ENCODE measurements around the gene GLS.

GLS gene

DNA sequence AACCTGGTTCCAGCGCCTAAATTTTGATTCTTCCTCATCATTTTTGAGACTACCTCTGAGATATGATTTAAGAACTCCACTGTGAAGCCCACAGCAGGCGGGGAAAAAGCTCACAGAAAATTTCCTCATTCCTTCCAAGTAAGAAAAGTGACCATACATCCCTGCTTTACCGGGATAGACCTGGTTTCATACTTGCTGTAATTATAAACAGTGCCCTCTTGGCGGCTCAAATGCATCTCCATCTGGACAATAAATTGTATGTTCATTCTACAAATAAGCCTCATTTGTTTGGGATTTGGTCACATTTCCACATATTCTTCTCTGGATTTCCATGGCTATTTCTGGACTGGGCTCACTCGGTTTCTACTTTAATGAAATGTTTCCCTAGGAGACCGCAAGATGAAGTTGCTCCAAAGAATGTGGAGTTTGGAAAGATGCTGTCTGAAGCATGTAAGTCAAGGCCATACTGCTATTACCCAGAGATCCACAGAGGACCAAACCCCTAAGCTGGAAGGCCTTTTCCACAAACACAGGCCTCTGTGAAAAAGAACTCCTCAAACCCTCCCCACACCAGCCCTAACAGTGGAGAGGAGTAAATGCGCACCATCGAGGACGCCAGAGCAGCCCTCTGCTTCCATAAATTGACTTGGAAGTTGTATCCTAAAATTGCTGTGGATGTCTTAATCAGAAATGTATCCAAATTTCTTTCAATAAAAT, 119.5 kb downstream of the GLS start:
- no peak overlapping the region for H3K4me3 ChIP-seq (ENCODE audit: control insufficient read depth in 1 of 7, extremely low read depth in 1 of 7, insufficient read depth in 4 of 7, low read depth in 2 of 7, low read length in 6 of 7)
- CTCF ChIA-PET, result interaction anchor here (1.4 to 1.7 kb wide), 3 partner anchors 13 to 27 kb away, joined by 3 to 6 read pairs (median 4); no protein-coding TSS in a partner anchor
- no peaks in the 10 kb centered on the region for H3K27me3 ChIP-seq (replicated peaks in 2 of 5; ENCODE audit: control insufficient read depth in 4 of 5, insufficient read depth in 5 of 5, low read length in 4 of 5)
- H3K27ac ChIP-seq (ENCODE audit: insufficient read depth in 1 of 2, low read depth in 1 of 2, low read length in 2 of 2, poor library complexity in 1 of 2, severe bottlenecking in 2 of 2), result no peak overlapping the region
- DNase-seq, result no peak
- peaks cover 0 to 14% (median 5%) of the 10 kb centered on the region in 5 experiments for H3K9me3 ChIP-seq (ENCODE audit: control extremely low read depth in 1 of 5, control insufficient read depth in 4 of 5, insufficient read depth in 2 of 5, low read depth in 1 of 5, low read length in 4 of 5)
- POLR2A ChIA-PET, result no interaction called here
- peaks cover 50 to 98% (median 82%) of the 10 kb centered on the region in 4 experiments for H3K36me3 ChIP-seq (ENCODE audit: control insufficient read depth in 4 of 4, insufficient read depth in 4 of 4, low read length in 3 of 4)
- 90% methylated on average over 3 of the region's 9 CpGs for WGBS (ENCODE audit: insufficient coverage)
- no peaks in the 10 kb centered on the region for H3K4me1 ChIP-seq (ENCODE audit: control extremely low read depth in 1 of 4, control insufficient read depth in 4 of 4, insufficient read depth in 4 of 4, low read length in 3 of 4)

DNA sequence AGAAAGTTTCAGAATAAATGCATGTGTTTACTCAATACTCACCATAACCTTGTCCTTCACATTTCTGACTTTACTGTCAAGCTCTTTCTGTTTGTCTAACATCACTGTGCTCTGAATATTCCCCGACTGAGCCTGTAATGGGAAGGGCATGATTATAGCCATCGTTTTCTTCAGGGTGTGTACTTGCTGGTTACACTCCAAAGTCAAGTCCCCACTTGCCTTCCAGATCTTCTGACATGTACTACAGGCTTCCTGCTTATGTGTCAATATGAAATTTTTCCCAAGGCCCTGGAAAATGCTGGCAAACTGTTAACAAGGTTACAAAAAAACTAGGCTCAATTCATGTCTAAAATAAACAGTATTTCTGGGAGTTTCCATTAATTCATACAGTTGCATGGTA, 120.4 kb downstream of the GLS start:
- WGBS (ENCODE audit: insufficient coverage), result 94% methylated on average over 2 of the region's 2 CpGs
- no peaks in the 10 kb centered on the region for H3K27me3 ChIP-seq (replicated peaks in 2 of 5; ENCODE audit: control insufficient read depth in 4 of 5, insufficient read depth in 5 of 5, low read length in 4 of 5)
- CTCF ChIA-PET, result interaction anchor here (1.3 to 1.7 kb wide), 4 partner anchors 14 to 28 kb away, joined by 3 to 6 read pairs (median 4); no protein-coding TSS in a partner anchor
- no peak for DNase-seq
- H3K4me1 ChIP-seq (ENCODE audit: control extremely low read depth in 1 of 4, control insufficient read depth in 4 of 4, insufficient read depth in 4 of 4, low read length in 3 of 4), result no peaks in the 10 kb centered on the region
- H3K4me3 ChIP-seq (ENCODE audit: control insufficient read depth in 1 of 7, extremely low read depth in 1 of 7, insufficient read depth in 4 of 7, low read depth in 2 of 7, low read length in 6 of 7), result no peak overlapping the region
- H3K27ac ChIP-seq (ENCODE audit: insufficient read depth in 1 of 2, low read depth in 1 of 2, low read length in 2 of 2, poor library complexity in 1 of 2, severe bottlenecking in 2 of 2), result no peak overlapping the region
- peaks cover 0 to 16% (median 5%) of the 10 kb centered on the region in 5 experiments for H3K9me3 ChIP-seq (ENCODE audit: control extremely low read depth in 1 of 5, control insufficient read depth in 4 of 5, insufficient read depth in 2 of 5, low read depth in 1 of 5, low read length in 4 of 5)
- POLR2A ChIA-PET, result no interaction called here
- H3K36me3 ChIP-seq (ENCODE audit: control insufficient read depth in 4 of 4, insufficient read depth in 4 of 4, low read length in 3 of 4), result peaks cover 52 to 99% (median 82%) of the 10 kb centered on the region in 4 experiments

DNA sequence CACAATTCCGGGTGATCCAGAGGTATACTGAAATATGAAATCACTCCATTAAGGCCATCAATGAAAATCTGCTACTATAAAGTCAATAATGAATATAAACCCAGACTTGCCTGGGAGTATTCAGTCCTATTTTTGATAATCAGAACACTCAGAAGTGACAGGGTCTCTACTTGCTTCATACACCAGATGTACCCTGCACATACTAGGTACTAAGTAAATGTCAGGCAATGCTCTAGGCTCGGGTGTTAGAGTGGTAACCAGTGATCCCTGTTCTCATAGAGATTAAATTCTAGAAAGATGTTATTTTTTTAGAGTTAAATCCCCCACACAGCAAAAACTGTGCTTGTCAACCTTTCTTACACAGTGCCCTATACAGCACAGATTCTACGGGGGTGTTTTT, 121.0 kb downstream of the GLS start:
- Histone ChIP-seq H3K4me1 (ENCODE audit: control extremely low read depth in 1 of 4, control insufficient read depth in 4 of 4, insufficient read depth in 4 of 4, low read length in 3 of 4) (no peaks in the 10 kb centered on the region), H3K4me3 (ENCODE audit: control insufficient read depth in 1 of 7, extremely low read depth in 1 of 7, insufficient read depth in 4 of 7, low read depth in 2 of 7, low read length in 6 of 7) (no peak overlapping the region), H3K27ac (ENCODE audit: insufficient read depth in 1 of 2, low read depth in 1 of 2, low read length in 2 of 2, poor library complexity in 1 of 2, severe bottlenecking in 2 of 2) (no peak overlapping the region), H3K27me3 (replicated peaks in 2 of 5; ENCODE audit: control insufficient read depth in 4 of 5, insufficient read depth in 5 of 5, low read length in 4 of 5) (no peaks in the 10 kb centered on the region), H3K9me3 (ENCODE audit: control extremely low read depth in 1 of 5, control insufficient read depth in 4 of 5, insufficient read depth in 2 of 5, low read depth in 1 of 5, low read length in 4 of 5) (peaks cover 0 to 19% (median 5%) of the 10 kb centered on the region in 5 experiments), H3K36me3 (ENCODE audit: control insufficient read depth in 4 of 4, insufficient read depth in 4 of 4, low read length in 3 of 4) (peaks cover 53 to 99% (median 82%) of the 10 kb centered on the region in 4 experiments)
- POLR2A ChIA-PET, result no interaction called here
- no peak for DNase-seq
- CTCF ChIA-PET, result interaction anchor here (1.0 to 1.6 kb wide), 4 partner anchors 8 to 20 kb away, joined by 3 to 4 read pairs (median 4); no protein-coding TSS in a partner anchor
- WGBS (ENCODE audit: insufficient coverage), result 100% methylated on average over 1 of the region's 3 CpGs

DNA sequence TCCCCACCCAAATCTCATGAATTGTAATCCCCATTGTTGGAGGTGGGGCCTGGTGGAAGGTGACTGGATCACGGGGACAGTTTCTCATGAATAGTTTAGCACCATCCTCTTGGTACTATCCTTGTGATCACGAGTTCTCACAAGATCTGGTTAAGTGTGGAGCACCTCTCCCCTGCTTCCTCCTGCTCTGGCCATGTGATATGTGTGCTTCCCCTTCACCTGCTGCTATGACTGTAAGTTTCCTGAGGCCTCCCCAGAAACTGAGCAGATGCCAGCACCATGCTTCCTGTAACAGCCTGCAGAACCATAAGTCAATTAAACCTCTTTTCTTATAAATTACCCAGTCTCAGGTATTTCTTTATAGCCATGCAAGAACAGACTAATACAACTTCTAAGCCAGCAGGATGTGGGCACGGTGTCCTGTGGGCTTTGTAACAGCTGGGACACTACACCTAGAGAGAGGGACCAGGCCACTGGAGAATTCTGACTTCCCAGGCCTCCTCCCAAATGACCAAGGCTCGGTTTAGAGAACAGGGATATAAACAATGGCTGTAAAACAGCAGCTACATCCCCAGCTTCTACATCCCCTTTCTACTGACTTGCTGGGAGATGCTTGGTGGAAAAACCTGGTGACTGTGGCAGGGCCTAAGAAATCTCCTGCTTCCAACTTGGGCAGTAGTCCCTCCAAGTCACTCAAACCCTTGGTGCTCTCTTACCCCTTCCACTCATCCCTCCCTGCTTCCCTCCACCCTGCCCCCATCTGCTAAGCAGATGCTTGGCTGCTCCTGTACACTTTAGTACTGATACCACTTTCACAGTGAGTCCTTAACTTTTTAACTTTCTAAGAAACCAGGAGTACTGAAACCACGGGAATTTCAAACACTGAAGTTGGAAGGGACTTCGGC, 123.0 kb downstream of the GLS start:
- ChIA-PET CTCF (interaction anchor here (0.8 to 1.1 kb wide), 2 partner anchors 16 to 152 kb away, joined by 3 to 4 read pairs; no protein-coding TSS in a partner anchor), POLR2A (interaction anchor here (1.0 kb wide), 1 partner anchor 46 kb away, joined by 3 read pairs; no protein-coding TSS in a partner anchor)
- no peak overlapping the region for H3K27ac ChIP-seq (ENCODE audit: insufficient read depth in 1 of 2, low read depth in 1 of 2, low read length in 2 of 2, poor library complexity in 1 of 2, severe bottlenecking in 2 of 2)
- no peaks in the 10 kb centered on the region for H3K27me3 ChIP-seq (replicated peaks in 2 of 5; ENCODE audit: control insufficient read depth in 4 of 5, insufficient read depth in 5 of 5, low read length in 4 of 5)
- no peak for DNase-seq
- no peak overlapping the region for H3K4me3 ChIP-seq (ENCODE audit: control insufficient read depth in 1 of 7, extremely low read depth in 1 of 7, insufficient read depth in 4 of 7, low read depth in 2 of 7, low read length in 6 of 7)
- peaks cover 0 to 19% (median 5%) of the 10 kb centered on the region in 5 experiments for H3K9me3 ChIP-seq (ENCODE audit: control extremely low read depth in 1 of 5, control insufficient read depth in 4 of 5, insufficient read depth in 2 of 5, low read depth in 1 of 5, low read length in 4 of 5)
- H3K4me1 ChIP-seq (ENCODE audit: control extremely low read depth in 1 of 4, control insufficient read depth in 4 of 4, insufficient read depth in 4 of 4, low read length in 3 of 4), result no peaks in the 10 kb centered on the region
- peaks cover 54 to 99% (median 77%) of the 10 kb centered on the region in 4 experiments for H3K36me3 ChIP-seq (ENCODE audit: control insufficient read depth in 4 of 4, insufficient read depth in 4 of 4, low read length in 3 of 4)
- WGBS (ENCODE audit: insufficient coverage), result 100% methylated on average over 4 of the region's 6 CpGs

DNA sequence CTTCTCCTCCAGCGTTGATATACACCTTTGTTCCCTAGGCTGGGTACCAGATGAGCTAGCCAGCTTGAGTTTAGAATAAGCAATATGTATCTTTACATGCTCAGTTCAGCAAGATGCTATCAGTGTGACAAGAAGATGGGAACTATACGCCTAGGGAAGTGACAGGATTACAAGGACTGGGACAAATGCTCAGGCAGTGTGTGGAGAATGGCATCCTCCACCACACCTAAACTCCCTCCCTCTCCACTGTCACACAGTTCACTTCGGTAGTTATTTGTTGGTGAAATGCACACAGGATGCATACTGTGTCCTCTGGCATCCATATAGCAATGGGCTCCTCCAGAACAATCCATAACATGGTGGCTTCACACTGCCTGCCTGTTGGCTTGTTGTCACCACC, 125.7 kb downstream of the GLS start:
- Histone ChIP-seq H3K27ac (ENCODE audit: insufficient read depth in 1 of 2, low read depth in 1 of 2, low read length in 2 of 2, poor library complexity in 1 of 2, severe bottlenecking in 2 of 2) (no peak overlapping the region), H3K4me1 (ENCODE audit: control extremely low read depth in 1 of 4, control insufficient read depth in 4 of 4, insufficient read depth in 4 of 4, low read length in 3 of 4) (peaks cover 0 to 1% (median under 1%) of the 10 kb centered on the region in 4 experiments), H3K27me3 (replicated peaks in 2 of 5; ENCODE audit: control insufficient read depth in 4 of 5, insufficient read depth in 5 of 5, low read length in 4 of 5) (no peaks in the 10 kb centered on the region), H3K36me3 (ENCODE audit: control insufficient read depth in 4 of 4, insufficient read depth in 4 of 4, low read length in 3 of 4) (peaks cover 46 to 91% (median 71%) of the 10 kb centered on the region in 4 experiments), H3K4me3 (ENCODE audit: control insufficient read depth in 1 of 7, extremely low read depth in 1 of 7, insufficient read depth in 4 of 7, low read depth in 2 of 7, low read length in 6 of 7) (no peak overlapping the region), H3K9me3 (ENCODE audit: control extremely low read depth in 1 of 5, control insufficient read depth in 4 of 5, insufficient read depth in 2 of 5, low read depth in 1 of 5, low read length in 4 of 5) (peaks cover 0 to 19% (median 5%) of the 10 kb centered on the region in 5 experiments)
- DNase-seq, result no peak
- 100% methylated on average over 1 of the region's 3 CpGs for WGBS (ENCODE audit: insufficient coverage)
- CTCF ChIA-PET, result interaction anchor here (1.2 to 2.0 kb wide), 4 partner anchors 9 to 23 kb away, joined by 3 to 6 read pairs (median 6); no protein-coding TSS in a partner anchor
- POLR2A ChIA-PET, result no interaction called here

DNA sequence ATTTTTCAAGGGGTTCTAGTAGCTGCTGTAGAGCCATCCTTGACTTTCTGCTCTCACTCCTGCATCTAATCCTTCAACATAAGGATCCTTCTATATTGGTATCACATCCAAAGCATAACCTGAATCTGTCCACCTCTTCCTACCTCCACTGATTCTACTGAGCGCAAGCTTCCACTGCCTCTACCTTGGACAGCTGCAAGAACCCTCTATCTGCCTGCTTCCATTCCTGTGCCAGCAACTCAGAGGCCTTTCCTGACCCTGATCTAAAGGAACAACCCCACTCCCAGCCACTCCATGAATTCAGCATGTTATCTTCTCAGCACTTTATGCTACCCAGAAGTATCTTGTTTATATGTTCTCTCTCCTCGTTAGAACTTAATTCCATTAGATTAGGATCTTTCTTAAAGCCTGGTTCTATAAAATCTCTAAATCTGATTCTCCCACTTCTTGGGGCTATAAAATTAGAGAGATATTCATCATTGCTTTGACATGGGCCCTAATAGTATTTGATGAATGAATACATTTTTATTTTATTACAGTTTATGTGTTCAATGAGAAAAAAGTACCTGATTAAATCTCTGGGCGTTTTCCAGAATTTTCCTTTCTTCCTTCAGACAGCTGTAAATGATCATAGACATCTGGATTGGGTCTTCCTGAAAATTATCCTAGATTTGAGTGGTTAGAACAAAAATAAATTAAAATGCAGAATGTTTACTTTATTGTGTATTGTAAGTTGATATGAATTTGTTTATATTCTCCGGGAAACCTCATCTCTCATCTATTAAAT, 126.6 kb downstream of the GLS start:
- no peaks in the 10 kb centered on the region for H3K27me3 ChIP-seq (replicated peaks in 2 of 5; ENCODE audit: control insufficient read depth in 4 of 5, insufficient read depth in 5 of 5, low read length in 4 of 5)
- 100% methylated on average over 2 of the region's 4 CpGs for WGBS (ENCODE audit: insufficient coverage)
- H3K4me3 ChIP-seq (ENCODE audit: control insufficient read depth in 1 of 7, extremely low read depth in 1 of 7, insufficient read depth in 4 of 7, low read depth in 2 of 7, low read length in 6 of 7), result no peak overlapping the region
- ChIA-PET POLR2A (interaction anchor here (1.5 kb wide), 1 partner anchor 13 kb away, joined by 3 read pairs; no protein-coding TSS in a partner anchor), CTCF (interaction anchor here (1.0 to 1.7 kb wide), 4 partner anchors 10 to 18 kb away, joined by 3 to 6 read pairs (median 4); no protein-coding TSS in a partner anchor)
- H3K27ac ChIP-seq (ENCODE audit: insufficient read depth in 1 of 2, low read depth in 1 of 2, low read length in 2 of 2, poor library complexity in 1 of 2, severe bottlenecking in 2 of 2), result no peak overlapping the region
- H3K4me1 ChIP-seq (ENCODE audit: control extremely low read depth in 1 of 4, control insufficient read depth in 4 of 4, insufficient read depth in 4 of 4, low read length in 3 of 4), result peaks cover 0 to 9% (median 4%) of the 10 kb centered on the region in 4 experiments
- peaks cover 0 to 19% (median 5%) of the 10 kb centered on the region in 5 experiments for H3K9me3 ChIP-seq (ENCODE audit: control extremely low read depth in 1 of 5, control insufficient read depth in 4 of 5, insufficient read depth in 2 of 5, low read depth in 1 of 5, low read length in 4 of 5)
- H3K36me3 ChIP-seq (ENCODE audit: control insufficient read depth in 4 of 4, insufficient read depth in 4 of 4, low read length in 3 of 4), result peaks cover 43 to 86% (median 68%) of the 10 kb centered on the region in 4 experiments
- no peak for DNase-seq
